Measurements from ENCODE around the gene CLK4. TPM values are rescaled to one million over a fixed set of nuclear protein-coding genes. Genes with fewer than 3 reads are reported as not detected.
A peak's percentile ranks its signal among the peaks of the same experiment; 100 is the strongest.

CLK4 gene
- total RNA-seq, 1 donor from 2014 or later: 31.9 TPM

GRCh38 chr5:178627259-178627598, 379 bp upstream of the CLK4 start:
- intact Hi-C loops (cut with DNase I): no loop called here
- Histone ChIP-seq H3K27me3 (no peaks in the 10 kb centered on the region), H3K4me3 (peak overlapping the region; percentile 87 to 89), H3K9me3 (no peaks in the 10 kb centered on the region), H3K36me3 (peaks cover 0 to 9% of the 10 kb centered on the region in 2 donors), H3K4me1 (peaks cover 32% of the 10 kb centered on the region), H3K27ac (peak overlapping the region; percentile 96)
- no peak for TF ChIP-seq POLR2A (IDR thresholded peaks at IDR 0.05)
- no peak for TF ChIP-seq POLR2AphosphoS5 (IDR thresholded peaks at IDR 0.05; ENCODE audit: insufficient read depth in 1 of 2, low read depth in 1 of 2)
- no peak for TF ChIP-seq CTCF (IDR thresholded peaks at IDR 0.05)
- DNase-seq (ENCODE audit: extremely low spot score in 2 of 2): no peak

- Histone ChIP-seq H3K27me3 (no peaks in the 10 kb centered on the region), H3K27ac (peak overlapping the region; percentile 96), H3K36me3 (peaks cover 0 to 22% of the 10 kb centered on the region in 2 donors), H3K4me3 (peak overlapping the region; percentile 87 to 89), H3K4me1 (peaks cover 42% of the 10 kb centered on the region), H3K9me3 (no peaks in the 10 kb centered on the region)
- DNase-seq (ENCODE audit: extremely low spot score in 2 of 2): no peak
- TF ChIP-seq POLR2AphosphoS5 (IDR thresholded peaks at IDR 0.05; ENCODE audit: insufficient read depth in 1 of 2, low read depth in 1 of 2) (no peak), POLR2A (IDR thresholded peaks at IDR 0.05) (no peak), CTCF (IDR thresholded peaks at IDR 0.05) (no peak)
- intact Hi-C loops (cut with DNase I): no loop called here
Measured at GRCh38 chr5:178625679-178626483, 969 bp downstream of the CLK4 start.

GRCh38 chr5:178624631-178625546, 2.0 kb downstream of the CLK4 start:
- TF ChIP-seq POLR2AphosphoS5 (IDR thresholded peaks at IDR 0.05; ENCODE audit: insufficient read depth in 1 of 2, low read depth in 1 of 2) (no peak), POLR2A (IDR thresholded peaks at IDR 0.05) (no peak), CTCF (IDR thresholded peaks at IDR 0.05) (no peak)
- intact Hi-C loops (cut with DNase I): no loop called here
- Histone ChIP-seq H3K27me3 (no peaks in the 10 kb centered on the region), H3K36me3 (peaks cover 0 to 32% of the 10 kb centered on the region in 2 donors), H3K27ac (peak overlapping the region; percentile 96), H3K4me3 (peak overlapping the region; percentile 87 to 89), H3K9me3 (no peaks in the 10 kb centered on the region), H3K4me1 (peaks cover 52% of the 10 kb centered on the region)
- DNase-seq (ENCODE audit: extremely low spot score in 2 of 2): no peak

- Histone ChIP-seq H3K9me3 (no peaks in the 10 kb centered on the region), H3K36me3 (peaks cover 0 to 53% of the 10 kb centered on the region in 2 donors), H3K4me1 (peaks cover 60% of the 10 kb centered on the region), H3K4me3 (no peak overlapping the region), H3K27me3 (no peaks in the 10 kb centered on the region), H3K27ac (no peak overlapping the region)
- TF ChIP-seq CTCF (IDR thresholded peaks at IDR 0.05) (no peak), POLR2A (IDR thresholded peaks at IDR 0.05) (no peak), POLR2AphosphoS5 (IDR thresholded peaks at IDR 0.05; ENCODE audit: insufficient read depth in 1 of 2, low read depth in 1 of 2) (no peak)
- no peak for DNase-seq (ENCODE audit: extremely low spot score in 2 of 2)
- intact Hi-C loops (cut with DNase I): no loop called here
Measured at GRCh38 chr5:178622679-178623247, 4.1 kb downstream of the CLK4 start.

Measured in vagina (tissue), 2 donors.